DMS 273 treated with DMSO at 0.1 percent for 48 hours (cell line): Measurements from ENCODE around the gene ALOX12B.
"Not testable (repeated sequence)": the region's sequence is repeated elsewhere in the genome, so short reads cannot be mapped to it uniquely, and the experiment has no call there.

ENCODE experiments used
- DNase-seq: peaks from one replicate; lab custom pipeline; 2025; lab: John Stamatoyannopoulos, UW

Gene ALOX12B

GRCh38 chr17:8082292-8082691 lies 5.2 kb downstream of the ALOX12B start:
- no peak for DNase-seq

GRCh38 chr17:8081876-8082275 lies 5.6 kb downstream of the ALOX12B start:
- DNase-seq: no peak

- no peak for DNase-seq
These were observed 6.7 kb downstream of the ALOX12B start for GRCh38 chr17:8080799-8081219.

GRCh38 chr17:8080208-8080798 lies 7.2 kb downstream of the ALOX12B start:
- no peak for DNase-seq

GRCh38 chr17:8079291-8080207 lies 8.0 kb downstream of the ALOX12B start:
- peak; percentile 51 for DNase-seq

GRCh38 chr17:8077939-8078338 lies 9.6 kb downstream of the ALOX12B start:
- not testable (repeated sequence) for DNase-seq

- no peak for DNase-seq
These were observed 10.8 kb downstream of the ALOX12B start for GRCh38 chr17:8076502-8077266.

- DNase-seq: no peak
These were observed 11.8 kb downstream of the ALOX12B start for GRCh38 chr17:8075574-8076342.

- no peak for DNase-seq
These were observed 12.4 kb downstream of the ALOX12B start for GRCh38 chr17:8075081-8075480.

- DNase-seq: no peak
These were observed 13.0 kb downstream of the ALOX12B start for GRCh38 chr17:8074554-8074953.

- DNase-seq: no peak
These were observed 13.7 kb downstream of the ALOX12B start for GRCh38 chr17:8073627-8074484.

- no peak for DNase-seq
These were observed 14.6 kb downstream of the ALOX12B start for GRCh38 chr17:8072729-8073461.

- no peak for DNase-seq
These were observed 15.2 kb downstream of the ALOX12B start for GRCh38 chr17:8072341-8072728.

GRCh38 chr17:8071496-8071895 lies 16.0 kb downstream of the ALOX12B start:
- no peak for DNase-seq

GRCh38 chr17:8069587-8069860 lies 18.0 kb downstream of the ALOX12B start:
- no peak for DNase-seq

GRCh38 chr17:8068736-8069586 lies 18.6 kb downstream of the ALOX12B start:
- DNase-seq: no peak

- no peak for DNase-seq
These were observed 19.7 kb downstream of the ALOX12B start for GRCh38 chr17:8067806-8068205.

- no peak for DNase-seq
These were observed 20.4 kb downstream of the ALOX12B start for GRCh38 chr17:8066841-8067775.
